ENCODE data around the gene TEX44. TPM values are rescaled to one million over a fixed set of nuclear protein-coding genes. Genes with fewer than 3 reads are reported as not detected.

TEX44 gene
- total and polyA plus RNA-seq, 9 of the 15 experiments (the other 6 are each of a cell fraction or from before 2014, with no cell fraction given): not detected

- TF ChIP-seq MAFG (tag; conservative IDR thresholded peaks at IDR 0.05) (0 out of 2 replicates have a peak, but pooled peaks have one; percentile 33), ZNF384 (IDR thresholded peaks at IDR 0.05; ENCODE audit: low read depth, low read length) (no peak), MITF (IDR thresholded peaks at IDR 0.05) (no peak), REST (IDR thresholded peaks at IDR 0.05; ENCODE audit: borderline replicate concordance) (peak; percentile 81), REST (CRISPR knock-in tag; IDR thresholded peaks at IDR 0.05; ENCODE audit: low read depth) (no peak), CC2D1A (IDR thresholded peaks at IDR 0.05) (peak; percentile 63; the same call in 1 of the 2 replicates), SMC3 (conservative IDR thresholded peaks at IDR 0.05; ENCODE audit: insufficient read depth, low read depth, low read length) (peak; percentile 47; the same call in 1 of the 2 replicates), NRF1 (conservative IDR thresholded peaks at IDR 0.05 in 1 of 2, IDR thresholded peaks at IDR 0.05 in 1 of 2) (peak; percentile 80 to 82), BHLHE40 (IDR thresholded peaks at IDR 0.05; ENCODE audit: low read length) (no peak), STAG1 (CRISPR knock-in tag; IDR thresholded peaks at IDR 0.05; ENCODE audit: borderline replicate concordance) (peak; percentile 22; the same call in 1 of the 2 replicates), ZNF316 (IDR thresholded peaks at IDR 0.05) (peak; percentile 68), STAT6 (CRISPR knock-in tag; IDR thresholded peaks at IDR 0.05) (no peak), L3MBTL2 (IDR thresholded peaks at IDR 0.05) (peak; percentile 42; the same call in 1 of the 2 replicates), MAFK (IDR thresholded peaks at IDR 0.05; ENCODE audit: low read length) (peak; percentile 44)
Measured at GRCh38 chr2:231557571-231558217, 35.0 kb upstream of the TEX44 start (continued).
